Cardiac muscle cell (in vitro differentiated cells and primary cell): ENCODE data around the gene PHTF1. TPM values are rescaled to one million over a fixed set of nuclear protein-coding genes. Genes with fewer than 3 reads are reported as not detected.

ENCODE experiments used
- DNase-seq, 2 donors: peaks; one replicate each; pipeline versions ENCODE4 v3.0.0 to v3.0.0-alpha.2; 2010 to 2017; ENCODE audit warnings: low read depth in 1 of 2, low spot score in 1 of 2
- H3K27ac ChIP-seq: fragments of 200-600 bp; sonication (generic); 2 replicates; pipeline ENCODE4 v1.5.1; 2016
- H3K27me3 ChIP-seq: fragments of 200-600 bp; sonication (generic); 2 replicates; pipeline ENCODE4 v1.6.0; 2016; ENCODE audit warnings: control low read depth
- H3K36me3 ChIP-seq: fragments of 200-600 bp; sonication (generic); 2 replicates; pipeline ENCODE4 v1.5.1; 2016; ENCODE audit warnings: control low read depth
- H3K4me1 ChIP-seq: fragments of 200-600 bp; sonication (generic); 2 replicates; pipeline ENCODE4 v1.8.1; 2017; ENCODE audit warnings: low read depth, mild to moderate bottlenecking, mixed run types
- H3K4me3 ChIP-seq: fragments of 200-600 bp; sonication (generic); 2 replicates; pipeline ENCODE4 v1.5.1; 2016; ENCODE audit warnings: mild to moderate bottlenecking
- H3K9me3 ChIP-seq: fragments of 200-600 bp; sonication (generic); 2 replicates; pipeline ENCODE4 v1.5.1; 2017; ENCODE audit warnings: low read depth, mild to moderate bottlenecking, control low read depth
- polyA plus RNA-seq: library from polyadenylated mRNA; unstranded; fragments of >200 nt; fragmentation: Nextera tagmentation; extraction: Ambion mirVana; gene quantifications from 2 replicates; pipeline ENCODE4 v1.2.1, GENCODE V29; 2016
- total RNA-seq: library from RNA; depleted of rRNA; stranded (reverse); fragments of >200 nt; gene quantifications from 2 replicates; pipeline ENCODE4 v1.2.3, GENCODE V29; 2016
- TF ChIP-seq, protein P1 (sequence below): IDR thresholded peaks from 2 replicates; pipeline ENCODE4 v1.5.1; 2012; ENCODE audit warnings: low read depth, mild to moderate bottlenecking, low read length

PHTF1 gene
- total and polyA plus RNA-seq, 2 experiments from 2014 or later: 40.5 to 45.2 TPM

DNA sequence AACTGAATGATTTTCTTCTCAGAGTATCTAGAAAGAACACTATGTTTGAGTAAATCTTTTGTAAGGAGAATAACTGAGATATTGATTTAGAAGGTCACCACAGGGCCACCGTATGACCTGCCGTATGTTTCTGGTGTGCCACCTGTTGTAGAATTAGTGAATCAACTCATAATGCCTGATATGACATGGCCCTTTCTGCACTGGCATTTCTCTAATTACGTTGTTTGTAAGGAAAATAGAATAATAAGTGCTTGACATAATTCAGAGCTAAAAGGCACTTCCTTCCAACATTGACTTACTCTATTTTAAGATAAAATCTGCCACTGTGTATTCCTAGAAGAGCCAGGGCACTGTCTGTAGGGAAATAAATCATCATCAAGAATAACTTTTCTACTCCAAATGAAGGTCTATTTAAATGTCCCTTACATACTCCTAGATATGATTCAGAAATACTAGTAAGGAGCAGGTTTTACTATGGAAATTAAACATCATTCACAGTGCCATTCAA is 101.7 kb downstream of the PHTF1 start:
- TF ChIP-seq, protein P1, sequence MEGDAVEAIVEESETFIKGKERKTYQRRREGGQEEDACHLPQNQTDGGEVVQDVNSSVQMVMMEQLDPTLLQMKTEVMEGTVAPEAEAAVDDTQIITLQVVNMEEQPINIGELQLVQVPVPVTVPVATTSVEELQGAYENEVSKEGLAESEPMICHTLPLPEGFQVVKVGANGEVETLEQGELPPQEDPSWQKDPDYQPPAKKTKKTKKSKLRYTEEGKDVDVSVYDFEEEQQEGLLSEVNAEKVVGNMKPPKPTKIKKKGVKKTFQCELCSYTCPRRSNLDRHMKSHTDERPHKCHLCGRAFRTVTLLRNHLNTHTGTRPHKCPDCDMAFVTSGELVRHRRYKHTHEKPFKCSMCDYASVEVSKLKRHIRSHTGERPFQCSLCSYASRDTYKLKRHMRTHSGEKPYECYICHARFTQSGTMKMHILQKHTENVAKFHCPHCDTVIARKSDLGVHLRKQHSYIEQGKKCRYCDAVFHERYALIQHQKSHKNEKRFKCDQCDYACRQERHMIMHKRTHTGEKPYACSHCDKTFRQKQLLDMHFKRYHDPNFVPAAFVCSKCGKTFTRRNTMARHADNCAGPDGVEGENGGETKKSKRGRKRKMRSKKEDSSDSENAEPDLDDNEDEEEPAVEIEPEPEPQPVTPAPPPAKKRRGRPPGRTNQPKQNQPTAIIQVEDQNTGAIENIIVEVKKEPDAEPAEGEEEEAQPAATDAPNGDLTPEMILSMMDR: no peak
- Histone ChIP-seq H3K4me3 (no peak overlapping the region), H3K27ac (peak overlapping the region; percentile 87), H3K9me3 (no peaks in the 10 kb centered on the region), H3K4me1 (peaks cover 24% of the 10 kb centered on the region), H3K36me3 (no peaks in the 10 kb centered on the region), H3K27me3 (no peaks in the 10 kb centered on the region)
- DNase-seq: no peak

DNA sequence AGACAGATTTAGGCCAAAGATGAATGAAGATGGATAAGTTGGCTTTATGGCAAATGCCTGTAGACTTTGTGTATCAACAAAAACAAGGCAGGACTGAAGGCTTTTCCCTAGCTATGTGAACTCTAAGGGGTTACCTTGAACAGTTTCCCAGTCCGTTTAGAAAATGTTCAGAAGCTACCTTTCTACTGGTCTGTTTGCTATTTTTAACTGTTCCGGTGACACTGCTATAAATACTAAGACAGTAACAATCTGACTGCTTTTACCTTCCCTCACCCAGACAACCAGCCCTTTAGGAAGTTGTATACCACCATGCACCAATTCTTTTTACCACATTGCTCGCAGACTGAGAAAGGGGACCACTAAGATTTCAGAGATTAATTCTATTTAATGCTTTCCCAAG is 102.2 kb downstream of the PHTF1 start:
- Histone ChIP-seq H3K27me3 (no peaks in the 10 kb centered on the region), H3K9me3 (no peaks in the 10 kb centered on the region), H3K4me3 (no peak overlapping the region), H3K4me1 (peaks cover 24% of the 10 kb centered on the region), H3K36me3 (no peaks in the 10 kb centered on the region), H3K27ac (peak overlapping the region; percentile 87)
- TF ChIP-seq, protein P1: no peak
- peak in 1 of 2 donors; percentile 14 for DNase-seq

DNA sequence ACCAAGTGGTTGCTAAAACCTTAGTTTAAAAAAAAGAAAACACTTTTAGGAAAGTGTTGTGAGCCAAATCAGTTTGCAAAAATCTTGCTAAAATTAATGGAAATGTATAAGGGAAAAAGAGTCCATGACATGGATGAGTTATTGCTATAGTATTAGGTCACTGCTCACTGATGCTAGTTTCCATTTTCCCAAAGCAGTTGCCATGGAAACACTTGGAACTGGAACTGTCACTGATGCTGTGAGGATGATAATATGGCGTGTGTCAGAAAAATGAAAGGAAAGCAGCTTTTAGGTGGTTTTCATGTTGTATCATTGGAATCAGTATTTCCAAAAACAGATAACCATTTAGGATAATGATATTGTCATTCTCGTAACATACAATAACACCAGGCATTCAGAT is 104.4 kb downstream of the PHTF1 start:
- Histone ChIP-seq H3K36me3 (no peaks in the 10 kb centered on the region), H3K4me3 (no peak overlapping the region), H3K4me1 (peaks cover 22% of the 10 kb centered on the region), H3K9me3 (no peaks in the 10 kb centered on the region), H3K27me3 (no peaks in the 10 kb centered on the region), H3K27ac (no peak overlapping the region)
- no peak for DNase-seq
- TF ChIP-seq, protein P1: no peak

DNA sequence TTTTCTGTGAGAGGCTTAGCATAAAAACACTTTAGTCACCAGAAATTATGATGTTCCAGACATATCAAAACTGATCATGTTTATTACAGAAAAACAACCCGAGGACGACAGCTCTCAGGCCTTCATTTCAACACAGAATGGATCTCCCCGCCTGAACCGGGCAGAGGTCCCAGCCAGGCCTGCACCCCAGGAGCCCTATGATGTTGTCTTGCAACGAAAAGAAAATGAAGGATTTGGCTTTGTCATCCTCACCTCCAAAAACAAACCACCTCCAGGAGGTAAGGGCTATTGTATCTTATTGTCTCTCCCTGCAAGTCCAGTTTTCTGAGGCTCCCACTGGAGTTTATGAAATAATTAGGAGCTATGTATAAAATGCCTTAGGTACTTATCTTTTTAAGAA is 105.5 kb downstream of the PHTF1 start:
- Histone ChIP-seq H3K9me3 (no peaks in the 10 kb centered on the region), H3K4me3 (no peak overlapping the region), H3K36me3 (peaks cover 3% of the 10 kb centered on the region), H3K27me3 (no peaks in the 10 kb centered on the region), H3K4me1 (peaks cover 20% of the 10 kb centered on the region), H3K27ac (no peak overlapping the region)
- TF ChIP-seq, protein P1: no peak
- no peak for DNase-seq

DNA sequence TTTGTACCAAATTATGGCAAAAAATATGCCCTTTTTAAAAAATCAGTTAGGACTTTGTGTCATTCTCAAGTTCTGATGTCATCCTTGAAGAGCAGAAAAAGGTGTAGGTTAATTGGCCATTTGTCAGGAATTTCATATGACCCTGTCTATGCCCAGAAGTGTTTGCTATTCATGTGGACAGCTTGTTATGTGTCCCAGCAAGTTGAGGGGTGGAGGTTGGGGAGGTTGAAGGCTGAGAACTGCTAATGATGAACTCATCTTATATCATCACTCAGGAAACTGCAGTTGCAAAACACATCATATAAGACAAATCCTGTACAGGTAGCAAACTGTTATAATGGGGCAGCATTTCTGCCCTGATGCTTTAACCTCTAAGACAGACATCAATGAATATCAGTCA is 106.5 kb downstream of the PHTF1 start:
- TF ChIP-seq, protein P1: no peak
- H3K36me3 ChIP-seq: peaks cover 4% of the 10 kb centered on the region

DNA sequence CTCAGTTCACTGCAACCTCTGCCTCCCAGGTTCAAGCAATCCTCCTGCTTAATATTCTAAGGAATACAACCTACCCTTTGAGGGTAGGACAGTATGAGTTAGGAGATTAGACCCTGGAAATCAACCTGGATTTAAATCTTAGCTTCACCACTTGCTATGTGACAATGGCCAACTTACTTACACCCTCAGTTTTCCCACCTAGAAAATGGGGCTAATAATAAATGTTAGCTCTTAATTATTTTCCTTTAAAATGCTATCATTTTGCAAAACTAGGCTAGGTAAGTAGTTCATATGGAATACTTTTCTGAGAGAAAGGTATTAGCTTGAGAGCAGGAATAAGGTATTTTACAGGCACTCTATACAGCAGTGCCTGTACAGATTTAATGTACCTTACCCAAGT is 110.8 kb downstream of the PHTF1 start:
- no peak overlapping the region for H3K27ac ChIP-seq
- no peaks in the 10 kb centered on the region for H3K4me1 ChIP-seq
- TF ChIP-seq, protein P1: no peak
- H3K36me3 ChIP-seq: peaks cover 4% of the 10 kb centered on the region
- no peaks in the 10 kb centered on the region for H3K27me3 ChIP-seq
- no peak for DNase-seq
- H3K9me3 ChIP-seq: no peaks in the 10 kb centered on the region
- no peak overlapping the region for H3K4me3 ChIP-seq

More for the DNA sequence above, 106.5 kb downstream of the PHTF1 start:
- H3K4me1 ChIP-seq: peaks cover 10% of the 10 kb centered on the region
- H3K27me3 ChIP-seq: no peaks in the 10 kb centered on the region
- H3K27ac ChIP-seq: no peak overlapping the region
- H3K4me3 ChIP-seq: no peak overlapping the region
- DNase-seq: no peak
- H3K9me3 ChIP-seq: no peaks in the 10 kb centered on the region
